ENCODE data around the gene CHTOP.

Gene CHTOP

GRCh38 chr1:153683854-153684253 lies 50.0 kb downstream of the CHTOP start:
- no peak overlapping the region for H3K4me3 ChIP-seq (ENCODE audit: low read depth, low read length)
- DNase-seq (ENCODE audit: low read depth): no peak

GRCh38 chr1:153684892-153685291 lies 51.0 kb downstream of the CHTOP start:
- no peak for DNase-seq (ENCODE audit: low read depth)
- H3K4me3 ChIP-seq (ENCODE audit: low read depth, low read length): no peak overlapping the region
- no peak for TF ChIP-seq CTCF (conservative IDR thresholded peaks at IDR 0.05; ENCODE audit: low read depth, low read length)

More at GRCh38 chr1:153683854-153684253, 50.0 kb downstream of the CHTOP start:
- TF ChIP-seq CTCF (conservative IDR thresholded peaks at IDR 0.05; ENCODE audit: low read depth, low read length): no peak

DNA sequence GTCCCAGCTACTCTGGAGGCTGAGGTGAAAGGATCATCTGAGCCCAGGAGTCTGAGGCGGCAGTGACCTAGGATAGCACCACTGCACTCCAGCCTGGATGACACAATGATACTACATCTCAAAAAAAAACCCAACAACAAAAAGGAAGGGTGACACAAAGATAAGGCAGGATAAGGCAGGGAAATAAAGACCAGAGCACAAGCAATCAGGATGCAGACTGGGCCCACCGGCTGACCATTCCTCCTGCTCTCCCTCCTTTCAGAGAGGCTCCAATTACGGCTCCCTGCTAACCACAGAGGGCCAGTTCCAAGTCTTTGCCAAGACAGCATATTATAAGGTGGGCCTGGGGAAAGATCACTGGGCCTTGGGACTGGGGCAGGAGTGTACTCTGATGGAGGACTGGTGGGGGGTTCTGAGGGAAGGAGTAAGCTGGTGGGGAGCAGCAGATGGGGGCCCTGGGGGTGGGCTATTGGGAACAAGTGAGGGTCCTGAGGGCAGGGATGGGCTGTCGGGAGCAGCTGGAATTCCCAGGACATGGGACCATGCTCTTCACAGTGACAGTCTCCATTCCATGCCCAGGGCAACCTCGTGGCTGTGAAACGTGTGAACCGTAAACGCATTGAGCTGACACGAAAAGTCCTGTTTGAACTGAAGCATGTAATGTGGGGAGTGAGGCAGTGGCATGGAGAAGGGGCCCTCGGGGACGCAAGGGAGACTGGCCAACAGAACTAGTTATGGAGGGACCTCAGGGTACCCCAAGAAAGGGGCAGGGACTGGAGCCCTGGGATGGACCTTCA lies 51.9 kb downstream of the CHTOP start:
- no peak for TF ChIP-seq CTCF (conservative IDR thresholded peaks at IDR 0.05; ENCODE audit: low read depth, low read length)
- DNase-seq (ENCODE audit: low read depth): no peak
- H3K4me3 ChIP-seq (ENCODE audit: low read depth, low read length): no peak overlapping the region

- no peak for DNase-seq (ENCODE audit: low read depth)
- H3K4me3 ChIP-seq (ENCODE audit: low read depth, low read length): no peak overlapping the region
- no peak for TF ChIP-seq CTCF (conservative IDR thresholded peaks at IDR 0.05; ENCODE audit: low read depth, low read length)
These were observed 53.7 kb downstream of the CHTOP start for GRCh38 chr1:153687346-153688125.

GRCh38 chr1:153688276-153688675 lies 54.4 kb downstream of the CHTOP start:
- TF ChIP-seq CTCF (conservative IDR thresholded peaks at IDR 0.05; ENCODE audit: low read depth, low read length): no peak
- no peak overlapping the region for H3K4me3 ChIP-seq (ENCODE audit: low read depth, low read length)
- no peak for DNase-seq (ENCODE audit: low read depth)

DNA sequence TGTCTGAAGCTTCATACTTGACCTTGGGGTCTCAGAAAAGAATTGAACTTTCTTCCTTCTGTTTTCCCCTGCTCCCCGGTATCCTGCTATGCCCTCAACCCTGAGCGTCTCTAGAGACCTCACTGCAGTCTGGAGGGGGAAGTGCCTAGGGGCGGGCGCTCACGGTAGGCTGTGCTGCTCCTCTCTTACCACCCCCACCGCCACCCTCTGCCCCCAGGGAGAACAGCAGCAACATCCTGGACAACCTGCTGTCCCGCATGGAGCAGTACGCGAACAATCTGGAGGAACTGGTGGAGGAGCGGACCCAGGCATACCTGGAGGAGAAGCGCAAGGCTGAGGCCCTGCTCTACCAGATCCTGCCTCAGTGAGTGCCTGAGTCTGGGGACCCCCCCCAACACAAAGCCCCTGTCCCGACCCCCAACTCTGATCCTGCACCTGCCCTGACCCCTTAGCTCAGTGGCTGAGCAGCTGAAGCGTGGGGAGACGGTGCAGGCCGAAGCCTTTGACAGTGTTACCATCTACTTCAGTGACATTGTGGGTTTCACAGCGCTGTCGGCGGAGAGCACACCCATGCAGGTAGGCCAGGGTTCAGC lies 55.0 kb downstream of the CHTOP start:
- no peak for DNase-seq (ENCODE audit: low read depth)
- TF ChIP-seq CTCF (conservative IDR thresholded peaks at IDR 0.05; ENCODE audit: low read depth, low read length): no peak
- no peak overlapping the region for H3K4me3 ChIP-seq (ENCODE audit: low read depth, low read length)
